ENCODE measurements around the gene TENM3.

GRCh38 chr4:182231496-182231895 is 11.7 kb upstream of the TENM3 start:
- TF ChIP-seq EZH2 (IDR thresholded peaks at IDR 0.05; ENCODE audit: low read length, unreplicated experiment) (no peak), CTCF (conservative IDR thresholded peaks at IDR 0.05; ENCODE audit: low read depth, low read length) (no peak)
